BJ (cell line): ENCODE results near the gene ARHGEF33. TPM values are rescaled to one million over a fixed set of nuclear protein-coding genes. Genes with fewer than 3 reads are reported as not detected.
A peak's percentile ranks its signal among the peaks of the same experiment; 100 is the strongest.

Experiments
- CTCF ChIA-PET: fragments of 350-600 bp; formaldehyde crosslinking; extraction: SDS; loops from one replicate; lab custom pipeline; 2021; ENCODE audit warnings: antibody characterized with exemption, inconsistent platforms; lab: Yijun Ruan, JAX
- POLR2A ChIA-PET: fragments of 300-600 bp; sonication (Branson Sonifier 250); formaldehyde crosslinking; extraction: SDS; loops from one replicate; lab custom pipeline; 2021; ENCODE audit warnings: antibody characterized with exemption; lab: Charles Lee
- DNase-seq: peaks from one replicate; pipeline ENCODE4 v3.0.0-alpha.2; 2011; ENCODE audit warnings: low read depth
- H3K27me3 ChIP-seq: 2 replicates; pipeline ENCODE4 v1.6.0; 2011; ENCODE audit warnings: low read length; ENCODE audit not compliant: control insufficient read depth, insufficient read depth
- H3K36me3 ChIP-seq: 2 replicates; pipeline ENCODE4 v1.5.1; 2011; ENCODE audit warnings: low read length; ENCODE audit not compliant: control insufficient read depth, insufficient read depth
- H3K4me3 ChIP-seq: 2 replicates; pipeline ENCODE4 v1.5.1; 2011; ENCODE audit warnings: low read depth, mild to moderate bottlenecking, control low read depth, low read length
- CTCF ChIP-seq: IDR thresholded peaks from 2 replicates; pipeline ENCODE4 v1.5.1; 2011; ENCODE audit warnings: low read depth, mild to moderate bottlenecking, control low read depth, inconsistent platforms, low read length, moderate library complexity; ENCODE audit not compliant: insufficient read depth
- polyA plus RNA-seq: library from polyadenylated mRNA; depleted of rRNA; stranded (reverse); fragments of >200 nt; gene quantifications from 2 replicates; pipeline ENCODE4 v1.2.3, GENCODE V29; 2011

The ARHGEF33 gene
- polyA plus RNA-seq, 1 experiment = 0.31 TPM

- no peaks in the 10 kb centered on the region for H3K27me3 ChIP-seq
- CTCF ChIA-PET = interaction anchor here (1.0 to 1.2 kb wide), 2 partner anchors 11 to 352 kb away, joined by 3 to 4 read pairs; no protein-coding TSS in a partner anchor
- peak overlapping the region; percentile 67 for H3K4me3 ChIP-seq
- POLR2A ChIA-PET = no interaction called here
- no peaks in the 10 kb centered on the region for H3K36me3 ChIP-seq
- DNase-seq = no peak
- TF ChIP-seq CTCF = no peak
These were observed 13.3 kb upstream of the ARHGEF33 start for GRCh38 chr2:38876407-38876806.

- Histone ChIP-seq H3K27me3 (no peaks in the 10 kb centered on the region), H3K4me3 (no peak overlapping the region), H3K36me3 (no peaks in the 10 kb centered on the region)
- ChIA-PET CTCF (no interaction called here), POLR2A (no interaction called here)
- no peak for TF ChIP-seq CTCF
- no peak for DNase-seq
These were observed 3.6 kb upstream of the ARHGEF33 start for GRCh38 chr2:38886063-38886462.

- Histone ChIP-seq H3K27me3 (no peaks in the 10 kb centered on the region), H3K4me3 (no peak overlapping the region), H3K36me3 (no peaks in the 10 kb centered on the region)
- POLR2A ChIA-PET = no interaction called here
- CTCF ChIA-PET = interaction anchor here (1.1 kb wide), 1 partner anchor 11 kb away, joined by 4 read pairs; the partner anchor contains the start of genes DHX57 and MORN2
- no peak for DNase-seq
- no peak for TF ChIP-seq CTCF
These were observed 2.3 kb upstream of the ARHGEF33 start for GRCh38 chr2:38887347-38887746.

- no peaks in the 10 kb centered on the region for H3K27me3 ChIP-seq
- POLR2A ChIA-PET = no interaction called here
- DNase-seq = no peak
- CTCF ChIA-PET = no interaction called here
- H3K36me3 ChIP-seq = no peaks in the 10 kb centered on the region
- no peak overlapping the region for H3K4me3 ChIP-seq
- no peak for TF ChIP-seq CTCF
These were observed 1.6 kb upstream of the ARHGEF33 start for GRCh38 chr2:38887902-38888554.

- Histone ChIP-seq H3K27me3 (no peaks in the 10 kb centered on the region), H3K36me3 (no peaks in the 10 kb centered on the region), H3K4me3 (no peak overlapping the region)
- CTCF ChIA-PET = interaction anchor here (0.6 kb wide), 1 partner anchor 37 kb away, joined by 3 read pairs; no protein-coding TSS in a partner anchor
- TF ChIP-seq CTCF = no peak
- POLR2A ChIA-PET = no interaction called here
- DNase-seq = no peak
These were observed 630 bp upstream of the ARHGEF33 start for GRCh38 chr2:38889045-38889444.
